K562 (cell line): Measurements from ENCODE around the gene TSGA10IP. TPM values are rescaled to one million over a fixed set of nuclear protein-coding genes. Genes with fewer than 3 reads are reported as not detected.

Experiments
- ATAC-seq: fragments of 200-7000 bp; cut with Tn5 transposase; 3 replicates; pipeline ENCODE4 v1.9.1; 2020; ENCODE audit warnings: moderate library complexity
- BruUV-seq: library from RNA; stranded (reverse); fragments of 400-500 nt; replicated peaks from 2 replicates; lab custom pipeline; 2021; lab: Mats Ljungman, UMichigan
- CTCF ChIA-PET: fragments of 300-600 bp; formaldehyde crosslinking; extraction: SDS; loops from one replicate; lab custom pipeline; 2021; ENCODE audit warnings: low intra/inter-chr PET ratio; lab: Yijun Ruan, JAX
- POLR2A ChIA-PET: fragments of 300-600, 350-650 bp; sonication (Branson Sonifier 250); formaldehyde crosslinking; extraction: SDS; loops from one replicate; lab custom pipeline; 2021; ENCODE audit warnings: antibody characterized with exemption, inconsistent platforms; lab: Yijun Ruan, JAX
- DNase-seq, 4 experiments: peaks; one replicate each; pipeline versions ENCODE4 v3.0.0 to v3.0.0-alpha.2; 2011 to 2018; ENCODE audit warnings: low spot score in 3 of 4, mixed read lengths in 3 of 4; ENCODE audit errors: extremely low read depth in 1 of 4
- FAIRE-seq: peaks from 2 replicates; lab custom pipeline; 2011; peaks lifted over from hg19 to GRCh38; lab: Jason Lieb, UNC
- H2AFZ ChIP-seq: 2 replicates; pipeline ENCODE4 v1.6.0; 2011; ENCODE audit warnings: low read depth, low read length, control low read depth, inconsistent platforms
- H3K27ac ChIP-seq: fragments of 200-600 bp; 3 replicates; pipeline ENCODE4 v1.8.0; 2011; ENCODE audit warnings: low read depth, mild to moderate bottlenecking, control low read depth, inconsistent platforms, low read length, moderate library complexity, mixed read lengths; ENCODE audit errors: extremely low read depth
- H3K27me3 ChIP-seq, 2 experiments: fragments of 300-600 bp in 1 of 2; 2 replicates in 1 of 2; 3 replicates in 1 of 2; pipeline versions ENCODE4 v1.6.0 to v1.8.0; 2011; ENCODE audit warnings: inconsistent platforms in 2 of 2, low read length in 2 of 2, mild to moderate bottlenecking in 1 of 2, mixed read lengths in 1 of 2, moderate library complexity in 1 of 2; ENCODE audit not compliant: control insufficient read depth in 2 of 2, insufficient read depth in 2 of 2
- H3K36me3 ChIP-seq: fragments of 300-600 bp; 3 replicates; pipeline ENCODE4 v1.8.0; 2011; ENCODE audit warnings: mild to moderate bottlenecking, low read length, inconsistent platforms; ENCODE audit not compliant: control insufficient read depth, insufficient read depth
- H3K4me1 ChIP-seq, 2 experiments: fragments of 200-600 bp in 1 of 2; replicated peaks in 1 of 2; 2 replicates in 1 of 2; 3 replicates in 1 of 2; pipeline versions ENCODE4 v1.5.1 to v1.8.0; 2011; ENCODE audit warnings: inconsistent platforms in 2 of 2, low read length in 2 of 2, mild to moderate bottlenecking in 1 of 2, mixed read lengths in 1 of 2, moderate library complexity in 1 of 2; ENCODE audit not compliant: control insufficient read depth in 2 of 2, insufficient read depth in 2 of 2
- H3K4me2 ChIP-seq: 2 replicates; pipeline ENCODE4 v1.6.1; 2011; ENCODE audit warnings: low read length, control low read depth, inconsistent platforms, mixed read lengths; ENCODE audit not compliant: insufficient read depth
- H3K4me3 ChIP-seq: fragments of 200-600 bp; sonication (generic), shearing (Covaris generic); 2 replicates; pipeline ENCODE4 v1.5.1; 2016; ENCODE audit warnings: control low read depth, inconsistent platforms
- H3K79me2 ChIP-seq: fragments of 200-600 bp; 3 replicates; pipeline ENCODE4 v1.8.0; 2011; ENCODE audit warnings: low read length, inconsistent platforms; ENCODE audit not compliant: control insufficient read depth, insufficient read depth
- H3K9ac ChIP-seq, 2 experiments: 2 replicates each; pipeline versions ENCODE4 v1.6.0 to v1.6.1; 2011; ENCODE audit warnings: low read depth in 2 of 2, low read length in 2 of 2, control low read depth in 1 of 2, inconsistent platforms in 1 of 2, mild to moderate bottlenecking in 1 of 2, mixed read lengths in 1 of 2; ENCODE audit not compliant: insufficient read depth in 1 of 2
- H3K9me1 ChIP-seq: one replicate; pipeline ENCODE4 v1.6.0; 2011; ENCODE audit warnings: inconsistent platforms, mild to moderate bottlenecking, low read length, moderate library complexity; ENCODE audit not compliant: control insufficient read depth, insufficient read depth
- H3K9me3 ChIP-seq: replicated peaks from 2 replicates; pipeline ENCODE4 v1.5.1; 2011; ENCODE audit warnings: low read depth, low read length, inconsistent platforms; ENCODE audit not compliant: control insufficient read depth, insufficient read depth
- H4K20me1 ChIP-seq: replicated peaks from 2 replicates; pipeline ENCODE4 v1.6.1; 2011; ENCODE audit warnings: low read length, inconsistent platforms, mixed read lengths; ENCODE audit not compliant: control insufficient read depth, insufficient read depth
- NBN ChIP-seq: fragments of 450-650 bp; IDR thresholded peaks from 2 replicates; pipeline ENCODE4 v1.6.1; 2016; ENCODE audit warnings: low read depth, mild to moderate bottlenecking
- NRF1 ChIP-seq, 2 experiments: fragments of 450-650 bp; IDR thresholded peaks in 1 of 2; conservative IDR thresholded peaks in 1 of 2; 2 replicates each; pipeline ENCODE4 v1.6.1; 2014; ENCODE audit warnings: mild to moderate bottlenecking in 2 of 2
- POLR2A ChIP-seq: fragments of 450-650 bp; conservative IDR thresholded peaks from 2 replicates; pipeline ENCODE4 v1.6.1; 2016
- RBM17 ChIP-seq: fragments of 200-400 bp; formaldehyde crosslinking; IDR thresholded peaks from 2 replicates; pipeline ENCODE4 v1.6.1; 2017; ENCODE audit warnings: low read depth, mild to moderate bottlenecking, low read length, borderline replicate concordance
- RBM22 ChIP-seq: fragments of 200-400 bp; formaldehyde crosslinking; IDR thresholded peaks from 2 replicates; pipeline ENCODE4 v1.6.1; 2018; ENCODE audit warnings: low read length, low read depth; ENCODE audit not compliant: poor library complexity, severe bottlenecking
- WGBS: fragments of 100-300 bp; shearing (Covaris generic); methylation state at CpG from one replicate; pipeline ENCODE4 v1.1.6; 2016; ENCODE audit warnings: low coverage, mixed read lengths; ENCODE audit not compliant: insufficient coverage; ENCODE audit errors: missing lambda C conversion rate; 5-methylcytosine and 5-hydroxymethylcytosine counted together
- in situ Hi-C: fragments of 300-500 bp; cut with MboI; formaldehyde crosslinking; loops from 4 replicates; pipeline ENCODE4 v1.15.0; 2018; ENCODE audit warnings: inconsistent platforms, mixed read lengths
- intact Hi-C: fragments of 100-400 bp; cut with micrococcal nuclease; formaldehyde crosslinking; loops from 2 replicates; pipeline ENCODE4 v1.14.2; 2022
- polyA plus RNA-seq, 8 experiments: library from polyadenylated mRNA; depleted of rRNA in 4 of 8; stranded (reverse) in 5 of 8; unstranded in 3 of 8; fragments of >200 nt; fragmentation: Nextera tagmentation in 2 of 8; fragmentation: Illumina TruSeq in 1 of 8; extraction: Ambion mirVana in 2 of 8; extraction: Trizol in 1 of 8; gene quantifications; 2 replicates each; pipeline versions ENCODE4 v1.2.1 to v1.2.3, GENCODE V29; 2011 to 2014; ENCODE audit warnings: inconsistent platforms in 1 of 8, missing spikeins in 1 of 8
- total RNA-seq, 7 experiments: library from RNA; depleted of rRNA in 6 of 7; stranded (reverse); fragments of >200 nt in 6 of 7; fragmentation: Illumina TruSeq in 2 of 7; extraction: Trizol in 2 of 7; gene quantifications; 2 replicates each; pipeline versions ENCODE4 v1.2.1 to v1.2.3, GENCODE V29; 2011 to 2021; ENCODE audit warnings: low replicate concordance in 1 of 7

TSGA10IP gene
- total and polyA plus RNA-seq, 9 of the 15 experiments (the other 6 are each of a cell fraction or from before 2014, with no cell fraction given): not detected

DNA sequence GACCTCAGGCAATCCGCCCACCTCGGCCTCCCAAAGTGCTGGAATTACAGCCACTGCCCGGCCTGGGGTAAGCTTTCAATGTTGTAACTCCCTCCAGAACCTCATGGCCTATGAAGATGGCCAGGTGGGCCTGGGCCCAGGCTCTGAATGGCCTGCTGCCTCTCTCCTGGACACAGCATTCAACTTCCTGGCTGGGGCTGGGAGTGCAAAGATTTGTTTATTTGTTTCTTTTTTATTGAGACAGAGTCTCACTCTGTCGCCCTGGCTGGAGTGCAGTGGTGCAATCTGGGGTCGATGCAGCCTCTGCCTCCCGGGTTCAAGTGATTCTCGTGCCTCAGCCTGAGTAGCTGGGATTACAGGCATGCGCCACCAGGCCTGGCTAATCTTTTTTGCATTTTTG is 513 bp upstream of the TSGA10IP start (continued):
- no peak for TF ChIP-seq NRF1 (conservative IDR thresholded peaks at IDR 0.05 in 1 of 2, IDR thresholded peaks at IDR 0.05 in 1 of 2)
- no peak for TF ChIP-seq POLR2A
- TF ChIP-seq NBN: no peak
- TF ChIP-seq RBM17: no peak
- TF ChIP-seq, all 486 proteins: peak for 0

DNA sequence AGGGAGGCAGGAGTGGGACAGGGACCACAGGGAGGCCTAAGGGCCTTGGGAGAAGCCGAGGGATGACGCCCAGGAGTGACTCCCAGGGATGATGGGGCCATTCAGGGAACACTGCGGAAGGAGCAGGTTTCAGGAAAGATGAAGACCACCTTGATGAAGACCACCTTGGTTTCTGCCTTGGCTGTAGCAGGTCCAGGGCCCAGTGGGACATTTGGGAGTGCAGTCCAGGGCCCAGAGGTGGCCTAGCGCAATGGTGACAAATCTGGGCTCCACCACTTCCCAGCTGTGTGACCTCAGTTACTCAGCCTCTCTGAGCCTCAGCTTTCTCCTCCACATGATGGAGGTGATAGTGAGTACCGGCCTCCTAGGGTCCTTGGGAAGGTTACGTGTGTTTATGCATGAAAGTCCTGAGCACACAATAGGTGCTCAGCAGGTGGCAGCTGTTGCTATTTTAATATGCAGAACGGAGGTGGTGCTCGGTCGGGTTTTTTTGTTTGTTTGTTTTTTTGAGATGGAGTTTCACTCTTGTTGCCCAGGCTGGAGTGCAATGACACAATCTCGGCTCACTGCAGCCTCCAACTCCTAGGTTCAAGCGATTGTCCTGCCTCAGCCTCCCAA is 770 bp downstream of the TSGA10IP start:
- DNase-seq (no peak), FAIRE-seq (no peak), ATAC-seq (no peak)
- H3K4me3 ChIP-seq: no peak overlapping the region
- in situ Hi-C loops: no loop called here
- H3K27me3 ChIP-seq: peaks cover 0 to 5% of the 10 kb centered on the region in 2 experiments; a peak in 1 of 5 replicates
- H3K4me2 ChIP-seq: no peak overlapping the region
- WGBS: 42% methylated on average over 11 of the region's 11 CpGs
- POLR2A ChIA-PET: interaction anchor here (0.7 to 1.4 kb wide), 8 partner anchors 9 to 649 kb away, joined by 3 to 6 read pairs (median 3); partner anchors contain the start of genes CATSPER1 and FOSL1
- peaks cover 10 to 30% of the 10 kb centered on the region in 2 experiments; a peak in 4 of 5 replicates for H3K4me1 ChIP-seq
- H3K79me2 ChIP-seq: no peaks in the 10 kb centered on the region
- no peaks in the 10 kb centered on the region for H3K9me3 ChIP-seq
- no peak overlapping the region for H2AFZ ChIP-seq
- BruUV-seq: no TSS peak
- no peak overlapping the region for H3K27ac ChIP-seq
- CTCF ChIA-PET: interaction anchor here (0.6 kb wide), 1 partner anchor 30 kb away, joined by 3 read pairs; no protein-coding TSS in a partner anchor
- 0 out of 2 replicates have a peak, but pooled peaks cover 4% of the 10 kb centered on the region for H4K20me1 ChIP-seq
- TF ChIP-seq RBM22: no peak
- H3K9ac ChIP-seq: peak overlapping the region in 1 of 2 experiments; percentile 58; a peak in 2 of 4 replicates
- H3K9me1 ChIP-seq: no peaks in the 10 kb centered on the region
- no peaks in the 10 kb centered on the region for H3K36me3 ChIP-seq
- intact Hi-C loops: no loop called here
